22Rv1 (cell line): ENCODE measurements around the gene HES1.
"Not testable (repeated sequence)": the region's sequence is repeated elsewhere in the genome, so short reads cannot be mapped to it uniquely, and the experiment has no call there.

Source experiments
- ZFX ChIP-seq: fragments of 450-650 bp; IDR thresholded peaks from 2 replicates; pipeline ENCODE4 v1.6.1; 2017; ENCODE audit warnings: antibody characterized with exemption, borderline replicate concordance
- TF ChIP-seq, protein P1 (sequence below): fragments of 450-650 bp; IDR thresholded peaks from 2 replicates; pipeline ENCODE4 v1.5.1; 2017; ENCODE audit warnings: mild to moderate bottlenecking

DNA sequence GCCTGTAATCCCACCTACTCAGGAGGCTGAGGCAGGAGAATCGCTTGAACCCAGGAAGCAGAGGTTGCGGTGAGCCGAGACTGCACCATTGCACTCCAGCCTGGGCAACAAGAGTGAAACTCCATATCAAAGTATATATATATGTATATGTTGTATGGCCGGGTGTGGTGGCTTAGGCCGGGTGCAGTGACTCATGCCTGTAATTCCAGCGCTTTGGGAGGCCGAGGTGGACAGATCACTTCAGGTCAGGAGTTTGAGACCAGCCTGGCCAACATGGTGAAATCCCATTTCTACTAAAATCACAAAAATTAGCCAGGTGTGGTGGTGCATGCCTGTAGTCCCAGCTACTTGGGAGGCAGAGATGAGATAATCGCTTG, 7.0 kb upstream of the HES1 start:
- TF ChIP-seq, protein P1, sequence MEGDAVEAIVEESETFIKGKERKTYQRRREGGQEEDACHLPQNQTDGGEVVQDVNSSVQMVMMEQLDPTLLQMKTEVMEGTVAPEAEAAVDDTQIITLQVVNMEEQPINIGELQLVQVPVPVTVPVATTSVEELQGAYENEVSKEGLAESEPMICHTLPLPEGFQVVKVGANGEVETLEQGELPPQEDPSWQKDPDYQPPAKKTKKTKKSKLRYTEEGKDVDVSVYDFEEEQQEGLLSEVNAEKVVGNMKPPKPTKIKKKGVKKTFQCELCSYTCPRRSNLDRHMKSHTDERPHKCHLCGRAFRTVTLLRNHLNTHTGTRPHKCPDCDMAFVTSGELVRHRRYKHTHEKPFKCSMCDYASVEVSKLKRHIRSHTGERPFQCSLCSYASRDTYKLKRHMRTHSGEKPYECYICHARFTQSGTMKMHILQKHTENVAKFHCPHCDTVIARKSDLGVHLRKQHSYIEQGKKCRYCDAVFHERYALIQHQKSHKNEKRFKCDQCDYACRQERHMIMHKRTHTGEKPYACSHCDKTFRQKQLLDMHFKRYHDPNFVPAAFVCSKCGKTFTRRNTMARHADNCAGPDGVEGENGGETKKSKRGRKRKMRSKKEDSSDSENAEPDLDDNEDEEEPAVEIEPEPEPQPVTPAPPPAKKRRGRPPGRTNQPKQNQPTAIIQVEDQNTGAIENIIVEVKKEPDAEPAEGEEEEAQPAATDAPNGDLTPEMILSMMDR: not testable (repeated sequence)
- not testable (repeated sequence) for TF ChIP-seq ZFX
